Upper lobe of left lung (tissue), 6 donors: ENCODE measurements around the gene PRKAR1B. TPM values are rescaled to one million over a fixed set of nuclear protein-coding genes. Genes with fewer than 3 reads are reported as not detected.
"Not testable (repeated sequence)": the region's sequence is repeated elsewhere in the genome, so short reads cannot be mapped to it uniquely, and the experiment has no call there.

Experiments
- ATAC-seq, 2 donors: fragments of 200-7000 bp; cut with Tn5 transposase; one replicate each; pipeline ENCODE4 v1.9.1; 2022; ENCODE audit warnings: mild to moderate bottlenecking in 2 of 2, moderate library complexity in 2 of 2; ENCODE audit not compliant: low FRiP score in 2 of 2
- DNase-seq, 2 donors: peaks; one replicate each; pipeline ENCODE4 v3.0.0-alpha.2; 2019 to 2020
- H3K27ac ChIP-seq, 4 donors: fragments of 200-600 bp; sonication (generic); one replicate each; pipeline ENCODE4 v1.5.1; 2016 to 2019
- H3K27me3 ChIP-seq, 4 donors: fragments of 200-600 bp; sonication (generic); one replicate each; pipeline ENCODE4 v1.5.1; 2017 to 2019
- H3K36me3 ChIP-seq, 4 donors: fragments of 200-600 bp; sonication (generic); one replicate each; pipeline ENCODE4 v1.5.1; 2016 to 2019
- H3K4me1 ChIP-seq, 4 donors: fragments of 200-600 bp; sonication (generic); one replicate each; pipeline ENCODE4 v1.5.1; 2018 to 2019
- H3K4me3 ChIP-seq, 4 donors: fragments of 200-600 bp; sonication (generic); one replicate each; pipeline ENCODE4 v1.5.1; 2017 to 2019; ENCODE audit warnings: mild to moderate bottlenecking in 2 of 4, moderate library complexity in 1 of 4
- H3K9me3 ChIP-seq, 4 donors: fragments of 200-600 bp; sonication (generic); one replicate each; pipeline ENCODE4 v1.5.1; 2018 to 2019
- EP300 ChIP-seq, 4 donors: sonication (generic); formaldehyde crosslinking; IDR thresholded peaks; one replicate each; pipeline ENCODE4 v1.5.1; 2017; ENCODE audit warnings: antibody characterized with exemption in 4 of 4, control low read depth in 2 of 4
- POLR2A ChIP-seq, 4 donors: fragments of 450-650 bp; IDR thresholded peaks; one replicate each; pipeline ENCODE4 v1.5.1; 2016 to 2017; ENCODE audit warnings: antibody characterized with exemption in 4 of 4, mild to moderate bottlenecking in 2 of 4
- POLR2AphosphoS5 ChIP-seq, 2 donors: sonication (generic); formaldehyde crosslinking; IDR thresholded peaks; one replicate each; pipeline ENCODE4 v1.5.1; 2017; ENCODE audit warnings: antibody characterized with exemption in 2 of 2
- WGBS, 2 donors: methylation state at CpG; one replicate each; pipeline ENCODE4 v1.1.5; 2017 to 2018; 5-methylcytosine and 5-hydroxymethylcytosine counted together
- total RNA-seq, 6 donors: library from RNA; depleted of rRNA in 4 of 6; stranded (reverse); fragments of >200 nt in 4 of 6; gene quantifications; one replicate each; pipeline versions ENCODE4 v1.1.0 to v1.2.1, GENCODE V29; 2016 to 2021
- TF ChIP-seq, protein P1 (sequence below), 6 experiments: fragments of 450-650 bp in 4 of 6; fragments of 200-600 bp in 2 of 6; sonication (generic) in 2 of 6; IDR thresholded peaks; one replicate each; pipeline ENCODE4 v1.5.1; 2016 to 2019; ENCODE audit warnings: antibody characterized with exemption in 6 of 6
- donor health status: DM: no; HTN: no; CAD: no; lungs with moderate emphysema.
- donor health status: DM: no; HTN: yes; CAD: no; lungs with severe emphysema.

The PRKAR1B gene
- total RNA-seq, 6 donors from 2014 or later: 10.3 to 24.4 (median 20.9) TPM

DNA sequence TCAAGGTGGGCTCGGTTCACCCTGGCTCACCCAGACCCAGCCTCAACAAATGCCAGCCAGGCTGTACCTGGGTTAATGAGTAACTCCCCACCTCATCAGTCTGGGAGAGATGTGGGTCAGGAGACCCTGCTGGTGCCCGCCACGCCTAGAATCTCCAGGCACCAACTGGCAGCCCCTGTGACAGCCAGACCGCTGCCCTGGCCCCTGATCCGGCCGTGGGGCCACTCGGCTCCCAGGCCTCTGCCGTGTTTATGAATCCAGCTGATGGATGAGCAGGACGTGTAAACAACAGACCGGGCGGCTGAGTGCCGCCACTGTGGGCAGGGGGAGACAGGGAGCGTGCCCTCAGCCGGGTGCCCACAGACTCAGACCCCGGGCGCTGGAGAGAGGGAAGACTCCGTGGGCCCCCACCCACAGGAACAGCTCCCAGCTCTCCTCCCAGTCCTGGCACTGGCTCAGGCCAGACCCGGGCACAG, 173.4 kb downstream of the PRKAR1B start:
- no peak overlapping the region for H3K4me3 ChIP-seq
- no peaks in the 10 kb centered on the region for H3K27me3 ChIP-seq
- no peak overlapping the region for H3K27ac ChIP-seq
- no peaks in the 10 kb centered on the region for H3K9me3 ChIP-seq
- H3K36me3 ChIP-seq: peaks cover 0 to 4% (median 0%) of the 10 kb centered on the region in 4 donors
- WGBS, 2 donors: 69 to 78% methylated on average over 18 of the region's 18 CpGs
- peaks cover 0 to 5% (median 0%) of the 10 kb centered on the region in 4 donors for H3K4me1 ChIP-seq
- no peak for ATAC-seq
- peak in 1 of 2 donors; percentile 82 for DNase-seq
- TF ChIP-seq EP300 (IDR thresholded peaks at IDR 0.05) (no peak), POLR2AphosphoS5 (IDR thresholded peaks at IDR 0.05) (no peak), POLR2A (IDR thresholded peaks at IDR 0.05) (no peak)
- TF ChIP-seq, protein P1, sequence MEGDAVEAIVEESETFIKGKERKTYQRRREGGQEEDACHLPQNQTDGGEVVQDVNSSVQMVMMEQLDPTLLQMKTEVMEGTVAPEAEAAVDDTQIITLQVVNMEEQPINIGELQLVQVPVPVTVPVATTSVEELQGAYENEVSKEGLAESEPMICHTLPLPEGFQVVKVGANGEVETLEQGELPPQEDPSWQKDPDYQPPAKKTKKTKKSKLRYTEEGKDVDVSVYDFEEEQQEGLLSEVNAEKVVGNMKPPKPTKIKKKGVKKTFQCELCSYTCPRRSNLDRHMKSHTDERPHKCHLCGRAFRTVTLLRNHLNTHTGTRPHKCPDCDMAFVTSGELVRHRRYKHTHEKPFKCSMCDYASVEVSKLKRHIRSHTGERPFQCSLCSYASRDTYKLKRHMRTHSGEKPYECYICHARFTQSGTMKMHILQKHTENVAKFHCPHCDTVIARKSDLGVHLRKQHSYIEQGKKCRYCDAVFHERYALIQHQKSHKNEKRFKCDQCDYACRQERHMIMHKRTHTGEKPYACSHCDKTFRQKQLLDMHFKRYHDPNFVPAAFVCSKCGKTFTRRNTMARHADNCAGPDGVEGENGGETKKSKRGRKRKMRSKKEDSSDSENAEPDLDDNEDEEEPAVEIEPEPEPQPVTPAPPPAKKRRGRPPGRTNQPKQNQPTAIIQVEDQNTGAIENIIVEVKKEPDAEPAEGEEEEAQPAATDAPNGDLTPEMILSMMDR (IDR thresholded peaks at IDR 0.05): no peak

DNA sequence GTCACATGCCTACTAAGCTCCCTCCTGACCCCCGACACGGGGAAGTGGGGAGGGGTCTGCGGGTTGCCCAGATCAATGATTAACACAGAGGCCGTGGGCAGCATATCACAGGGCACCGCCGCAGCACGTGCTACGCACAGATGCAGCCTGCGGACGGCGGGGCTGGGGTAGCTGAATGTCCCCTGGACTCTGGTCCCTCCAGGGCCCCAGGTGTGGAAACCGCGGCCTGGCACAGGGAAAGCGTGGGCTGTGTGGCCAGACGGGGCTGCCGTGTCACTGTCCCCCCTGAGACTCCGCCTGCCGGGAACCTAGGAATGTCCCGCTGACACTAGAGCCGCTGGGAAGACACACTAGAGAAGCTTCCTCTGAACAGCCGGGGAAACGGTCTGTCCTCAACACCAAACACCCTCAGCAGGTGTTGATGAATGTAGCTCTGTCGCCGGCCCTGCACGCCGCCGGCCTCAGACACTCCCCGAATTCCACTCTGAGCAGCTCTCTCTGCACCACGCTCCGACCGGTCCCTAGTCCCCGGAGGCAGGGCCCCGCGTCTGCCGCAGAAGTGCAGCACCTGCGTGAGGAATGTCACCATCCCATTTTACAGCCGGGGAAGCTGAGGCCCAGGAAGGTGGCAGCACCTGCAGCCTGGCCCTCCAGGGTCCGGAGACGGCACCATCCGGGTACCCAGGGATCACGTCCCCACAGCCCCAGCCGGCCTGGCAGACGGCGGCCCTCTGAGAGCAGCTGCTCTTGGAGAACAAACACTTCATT, 174.0 kb downstream of the PRKAR1B start:
- Histone ChIP-seq H3K4me1 (peaks cover 0 to 5% (median 0%) of the 10 kb centered on the region in 4 donors), H3K27ac (no peak overlapping the region), H3K4me3 (no peak overlapping the region), H3K9me3 (no peaks in the 10 kb centered on the region), H3K27me3 (no peaks in the 10 kb centered on the region), H3K36me3 (peaks cover 0 to 4% (median 0%) of the 10 kb centered on the region in 4 donors)
- 71 to 85% methylated on average over 11 to 42 of the region's 44 CpGs for WGBS, 2 donors
- DNase-seq (peak in 1 of 2 donors; percentile 82), ATAC-seq (no peak)
- TF ChIP-seq, protein P1 (IDR thresholded peaks at IDR 0.05): no peak
- TF ChIP-seq POLR2A (IDR thresholded peaks at IDR 0.05) (no peak), EP300 (IDR thresholded peaks at IDR 0.05) (no peak), POLR2AphosphoS5 (IDR thresholded peaks at IDR 0.05) (no peak)

DNA sequence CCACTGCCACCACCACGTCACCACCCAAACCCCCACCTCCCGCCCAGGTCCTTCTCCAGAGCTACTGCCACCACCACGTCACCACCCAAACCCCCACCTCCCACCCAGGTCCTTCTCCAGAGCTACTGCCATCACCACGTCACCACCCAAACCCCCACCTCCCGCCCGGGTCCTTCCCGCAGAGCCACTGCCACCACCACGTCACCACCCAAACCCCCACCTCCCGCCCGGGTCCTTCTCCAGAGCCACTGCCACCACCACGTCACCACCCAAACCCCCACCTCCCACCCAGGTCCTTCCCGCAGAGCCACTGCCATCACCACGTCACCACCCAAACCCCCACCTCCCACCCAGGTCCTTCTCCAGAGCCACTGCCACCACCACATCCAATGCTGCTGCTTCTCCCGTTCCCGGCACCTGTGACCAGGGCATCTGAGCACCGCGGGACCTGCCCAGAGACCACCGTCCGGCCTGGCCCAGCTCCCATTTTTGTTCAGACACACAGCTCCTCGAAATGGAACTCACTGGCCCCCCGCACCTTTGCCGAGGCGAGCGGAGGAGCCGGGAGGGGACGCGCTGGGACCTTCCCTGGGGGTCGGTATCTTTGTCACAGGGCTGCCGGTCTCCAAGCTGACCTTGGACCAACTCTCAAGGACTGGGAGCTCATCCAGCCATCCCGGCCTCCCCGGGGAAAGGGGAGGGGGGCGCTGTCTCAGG, 174.8 kb downstream of the PRKAR1B start:
- not testable (repeated sequence) for H3K27ac ChIP-seq, H3K4me1 ChIP-seq, H3K4me3 ChIP-seq, H3K9me3 ChIP-seq, ATAC-seq, H3K27me3 ChIP-seq, H3K36me3 ChIP-seq
- peak in 1 of 2 donors; percentile 69 for DNase-seq
- 84 to 88% methylated on average over 13 to 18 of the region's 32 CpGs for WGBS, 2 donors

DNA sequence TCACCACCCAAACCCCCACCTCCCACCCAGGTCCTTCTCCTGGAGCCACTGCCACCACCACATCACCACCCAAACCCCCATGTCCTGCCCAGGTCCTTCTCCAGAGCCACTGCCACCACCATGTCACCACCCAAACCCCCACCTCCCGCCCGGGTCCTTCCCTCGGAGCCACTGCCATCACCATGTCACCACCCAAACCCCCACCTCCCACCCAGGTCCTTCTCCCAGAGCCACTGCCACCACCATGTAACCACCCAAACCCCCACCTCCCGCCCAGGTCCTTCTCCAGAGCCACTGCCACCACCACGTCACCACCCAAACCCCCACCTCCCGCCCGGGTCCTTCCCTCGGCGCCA, 175.5 kb downstream of the PRKAR1B start:
- not testable (repeated sequence) for H3K4me1 ChIP-seq, H3K36me3 ChIP-seq, H3K27me3 ChIP-seq, H3K9me3 ChIP-seq, DNase-seq, H3K27ac ChIP-seq, H3K4me3 ChIP-seq, ATAC-seq
- WGBS, 2 donors: 90 to 100% methylated on average over 3 to 9 of the region's 9 CpGs

DNA sequence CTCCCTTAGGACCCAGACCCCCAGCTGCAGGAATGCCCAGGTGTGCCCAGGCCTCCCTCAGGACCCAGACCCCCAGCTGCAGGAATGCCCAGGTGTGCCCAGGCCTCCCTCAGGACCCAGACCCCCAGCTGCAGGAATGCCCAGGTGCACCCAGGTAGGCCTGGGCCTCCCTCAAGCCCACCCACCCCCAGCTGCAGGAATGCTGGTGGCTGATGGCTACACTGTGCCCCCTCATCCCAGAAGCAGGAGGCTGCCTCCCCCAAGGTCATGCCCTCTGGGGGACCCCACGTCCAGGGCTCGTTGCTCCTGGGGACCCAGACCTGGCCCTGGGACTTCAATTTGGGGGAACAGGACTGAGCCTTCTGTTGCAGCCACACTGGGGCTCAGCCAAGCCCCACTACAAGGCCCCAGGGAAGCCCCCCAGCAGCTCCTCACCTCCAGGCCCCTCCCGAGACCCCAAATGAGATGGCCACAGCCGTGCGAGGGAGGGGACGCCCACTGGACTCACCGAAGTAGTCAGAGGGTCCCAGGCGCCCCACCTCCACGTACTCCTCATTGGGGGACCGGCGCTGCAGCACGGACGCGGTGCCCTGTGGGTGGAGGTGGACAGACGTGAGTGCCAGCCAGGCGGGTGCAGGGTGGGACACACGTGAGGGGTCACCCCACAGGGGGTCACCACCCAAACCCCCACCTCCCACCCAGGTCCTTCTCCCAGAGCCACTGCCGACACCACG, 176.0 kb downstream of the PRKAR1B start:
- no peak for ATAC-seq
- H3K9me3 ChIP-seq: no peaks in the 10 kb centered on the region
- no peak overlapping the region for H3K4me3 ChIP-seq
- H3K27ac ChIP-seq: no peak overlapping the region
- peaks cover 0 to 4% (median 0%) of the 10 kb centered on the region in 4 donors for H3K36me3 ChIP-seq
- TF ChIP-seq POLR2AphosphoS5 (IDR thresholded peaks at IDR 0.05) (no peak), EP300 (IDR thresholded peaks at IDR 0.05) (no peak), POLR2A (IDR thresholded peaks at IDR 0.05) (no peak)
- TF ChIP-seq, protein P1 (IDR thresholded peaks at IDR 0.05): no peak
- H3K4me1 ChIP-seq: peaks cover 0 to 5% (median 0%) of the 10 kb centered on the region in 4 donors
- no peaks in the 10 kb centered on the region for H3K27me3 ChIP-seq
- DNase-seq: peak in 1 of 2 donors; percentile 76
- WGBS, 2 donors: 92 to 95% methylated on average over 14 to 19 of the region's 19 CpGs
